Measurements from ENCODE around the gene GCH1.

- TF ChIP-seq YY1 (IDR thresholded peaks at IDR 0.05; ENCODE audit: insufficient read depth, insufficient read length) (no peak), ZNF274 (IDR thresholded peaks at IDR 0.05; ENCODE audit: low read depth, low read length) (no peak), SUZ12 (IDR thresholded peaks at IDR 0.05; ENCODE audit: extremely low read depth, insufficient read depth, insufficient read length) (no peak)
Measured at GRCh38 chr14:54796961-54797360, 105.7 kb downstream of the GCH1 start.

Data from NT2/D1 (cell line).